Mucosa of descending colon (tissue), 3 donors: ENCODE results near the gene PCBP2. TPM values are rescaled to one million over a fixed set of nuclear protein-coding genes. Genes with fewer than 3 reads are reported as not detected.

ENCODE experiments used
- ATAC-seq: fragments of 200-7000 bp; cut with Tn5 transposase; one replicate; pipeline ENCODE4 v1.9.1; 2020; ENCODE audit warnings: mild to moderate bottlenecking, moderate library complexity
- DNase-seq, 3 donors: peaks; one replicate each; pipeline ENCODE4 v3.0.0-alpha.2; 2020
- H3K36me3 ChIP-seq: fragments of 200-600 bp; one replicate; pipeline ENCODE4 v1.8.0; 2021; ENCODE audit warnings: low read depth, mild to moderate bottlenecking
- H3K4me1 ChIP-seq: fragments of 200-600 bp; one replicate; pipeline ENCODE4 v1.8.0; 2021; ENCODE audit warnings: low read depth, mild to moderate bottlenecking
- H3K4me3 ChIP-seq: fragments of 200-600 bp; one replicate; pipeline ENCODE4 v1.8.0; 2021; ENCODE audit warnings: mild to moderate bottlenecking
- H3K9me3 ChIP-seq: fragments of 200-600 bp; one replicate; pipeline ENCODE4 v1.8.0; 2021; ENCODE audit warnings: mild to moderate bottlenecking
- intact Hi-C, 2 donors: fragments of 100-400 bp; cut with DNase I in 1 of 2; cut with micrococcal nuclease in 1 of 2; formaldehyde crosslinking; loops; one replicate each; pipeline versions ENCODE4 v1.11.0 to v1.11.1; 2022; cut with DNase I, micrococcal nuclease
- total RNA-seq, 3 donors: library from RNA; stranded (reverse); fragmentation: NEBNext Ultra II Directional in 2 of 3; extraction: Animal tissue kit (Norgen Biotek cat#: 25700) in 2 of 3; gene quantifications; one replicate each; pipeline versions ENCODE4 v1.2.1 to v1.2.4, GENCODE V29; 2021 to 2023
- TF ChIP-seq, protein P1 (sequence below): fragments of 200-600 bp; IDR thresholded peaks from one replicate; pipeline ENCODE4 v1.8.0; 2022; ENCODE audit warnings: antibody characterized with exemption, mild to moderate bottlenecking
- donor health status: DM: no; HTN: no; CAD: no; lungs with moderate emphysema.
- donor health status: DM: no; HTN: no; CAD: no.
- donor health status: DM: no; HTN: yes; CAD: no.

The PCBP2 gene
- total RNA-seq, 3 donors from 2014 or later = 584 to 701 (median 615) TPM

DNA sequence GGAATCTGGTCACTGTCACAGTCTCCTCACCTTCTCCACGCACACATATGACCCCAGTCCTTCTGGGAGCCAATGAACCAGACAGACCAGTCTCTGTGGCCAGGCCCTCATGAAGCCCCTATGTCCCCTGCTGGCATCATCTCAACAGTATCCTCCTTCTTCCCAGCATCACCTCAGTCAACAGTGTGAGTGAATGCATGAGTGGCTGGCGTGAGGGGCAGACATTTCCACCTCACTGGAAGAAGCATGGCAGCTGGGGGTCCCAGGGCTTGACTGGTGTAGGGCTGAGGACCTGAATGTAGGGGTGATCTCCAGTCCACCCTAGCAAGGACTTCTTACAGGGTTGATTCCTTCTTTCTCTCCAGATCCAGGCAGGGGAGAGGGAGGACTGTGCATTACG lies 45.6 kb downstream of the PCBP2 start:
- peaks cover 6% of the 10 kb centered on the region for H3K36me3 ChIP-seq
- H3K4me3 ChIP-seq = no peak overlapping the region
- H3K9me3 ChIP-seq = no peaks in the 10 kb centered on the region
- H3K4me1 ChIP-seq = peaks cover 30% of the 10 kb centered on the region
- DNase-seq (no peak), ATAC-seq (no peak)
- TF ChIP-seq, protein P1, sequence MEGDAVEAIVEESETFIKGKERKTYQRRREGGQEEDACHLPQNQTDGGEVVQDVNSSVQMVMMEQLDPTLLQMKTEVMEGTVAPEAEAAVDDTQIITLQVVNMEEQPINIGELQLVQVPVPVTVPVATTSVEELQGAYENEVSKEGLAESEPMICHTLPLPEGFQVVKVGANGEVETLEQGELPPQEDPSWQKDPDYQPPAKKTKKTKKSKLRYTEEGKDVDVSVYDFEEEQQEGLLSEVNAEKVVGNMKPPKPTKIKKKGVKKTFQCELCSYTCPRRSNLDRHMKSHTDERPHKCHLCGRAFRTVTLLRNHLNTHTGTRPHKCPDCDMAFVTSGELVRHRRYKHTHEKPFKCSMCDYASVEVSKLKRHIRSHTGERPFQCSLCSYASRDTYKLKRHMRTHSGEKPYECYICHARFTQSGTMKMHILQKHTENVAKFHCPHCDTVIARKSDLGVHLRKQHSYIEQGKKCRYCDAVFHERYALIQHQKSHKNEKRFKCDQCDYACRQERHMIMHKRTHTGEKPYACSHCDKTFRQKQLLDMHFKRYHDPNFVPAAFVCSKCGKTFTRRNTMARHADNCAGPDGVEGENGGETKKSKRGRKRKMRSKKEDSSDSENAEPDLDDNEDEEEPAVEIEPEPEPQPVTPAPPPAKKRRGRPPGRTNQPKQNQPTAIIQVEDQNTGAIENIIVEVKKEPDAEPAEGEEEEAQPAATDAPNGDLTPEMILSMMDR = no peak
- intact Hi-C loops = no loop called here

DNA sequence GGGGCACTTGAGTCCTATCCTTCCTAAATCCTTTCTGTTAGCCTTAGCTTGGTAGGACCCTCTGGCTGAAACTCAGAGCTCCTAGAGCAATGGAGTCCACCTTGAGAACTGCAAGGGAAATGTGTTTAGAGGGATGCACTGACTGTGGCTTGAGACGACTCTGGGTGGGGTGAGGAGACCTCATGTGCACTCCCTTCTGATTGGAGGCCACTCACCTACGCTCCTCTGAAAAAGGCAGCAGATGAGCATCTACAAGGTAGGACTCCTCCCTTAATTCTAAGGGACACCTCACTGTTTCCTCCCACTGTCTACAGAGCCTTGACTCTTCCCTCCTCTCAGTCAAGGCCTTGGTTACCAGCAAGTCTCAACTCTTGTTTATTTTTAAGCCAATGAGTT lies 46.3 kb downstream of the PCBP2 start:
- Histone ChIP-seq H3K4me1 (peaks cover 30% of the 10 kb centered on the region), H3K36me3 (peaks cover 6% of the 10 kb centered on the region), H3K4me3 (no peak overlapping the region), H3K9me3 (no peaks in the 10 kb centered on the region)
- intact Hi-C loops = no loop called here
- no peak for DNase-seq
- ATAC-seq = no peak
- TF ChIP-seq, protein P1 = no peak

DNA sequence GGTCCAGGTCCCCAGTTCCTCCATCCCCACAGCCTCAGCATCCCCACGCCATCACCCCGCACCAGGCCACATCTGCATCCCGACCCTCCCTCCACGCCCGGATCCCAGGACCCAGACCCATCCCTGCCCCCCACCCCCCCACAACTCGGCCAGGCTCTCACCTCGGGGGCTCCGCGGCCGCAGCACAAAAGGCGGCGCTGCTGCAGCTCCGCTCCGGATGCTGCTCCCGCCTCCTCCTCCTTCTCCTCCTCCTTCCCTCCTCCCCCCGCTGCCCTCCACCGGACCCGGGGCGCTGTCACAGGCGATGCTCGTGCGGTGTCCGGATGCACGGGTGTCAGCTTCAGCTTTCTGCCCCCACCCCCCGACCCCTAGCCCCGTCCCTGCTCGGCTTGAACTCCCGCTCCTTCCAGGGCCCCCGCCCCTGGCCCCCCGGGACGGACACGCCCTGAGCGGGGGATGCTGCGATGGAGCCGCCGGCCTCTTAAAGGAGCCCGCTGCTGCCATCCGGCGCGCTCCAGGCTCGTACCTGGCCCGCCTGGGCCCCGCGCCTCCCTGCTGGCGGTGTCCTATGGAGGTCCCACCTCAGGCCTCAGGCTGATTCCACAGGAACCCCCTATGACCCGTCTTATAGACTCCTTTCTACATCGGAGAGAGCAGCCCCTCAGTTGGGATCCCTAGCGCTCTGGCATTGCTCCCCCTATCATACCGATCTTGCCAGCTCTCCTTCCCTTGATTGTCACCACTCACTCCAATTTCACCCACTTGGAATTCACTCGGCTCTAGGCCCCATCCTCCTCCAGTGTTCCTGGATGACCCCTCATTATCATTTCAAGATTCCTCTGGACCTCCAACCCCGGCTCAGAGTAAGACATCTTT lies 47.6 kb downstream of the PCBP2 start, which contains the start of gene MAP3K12:
Gene MAP3K12 (minus strand): TSS at position 193 of the 876 bp plus-strand sequence. CDS start 12,067 bp downstream, outside the sequence.
- Histone ChIP-seq H3K36me3 (peaks cover 6% of the 10 kb centered on the region), H3K4me1 (peaks cover 25% of the 10 kb centered on the region), H3K9me3 (no peaks in the 10 kb centered on the region), H3K4me3 (no peak within 1 kb of the TSS)
- DNase-seq = peak; percentile 64 to 87 (median 75)
- peak; percentile 8 for ATAC-seq
- TF ChIP-seq, protein P1 = no peak
- intact Hi-C loops = no loop called here

DNA sequence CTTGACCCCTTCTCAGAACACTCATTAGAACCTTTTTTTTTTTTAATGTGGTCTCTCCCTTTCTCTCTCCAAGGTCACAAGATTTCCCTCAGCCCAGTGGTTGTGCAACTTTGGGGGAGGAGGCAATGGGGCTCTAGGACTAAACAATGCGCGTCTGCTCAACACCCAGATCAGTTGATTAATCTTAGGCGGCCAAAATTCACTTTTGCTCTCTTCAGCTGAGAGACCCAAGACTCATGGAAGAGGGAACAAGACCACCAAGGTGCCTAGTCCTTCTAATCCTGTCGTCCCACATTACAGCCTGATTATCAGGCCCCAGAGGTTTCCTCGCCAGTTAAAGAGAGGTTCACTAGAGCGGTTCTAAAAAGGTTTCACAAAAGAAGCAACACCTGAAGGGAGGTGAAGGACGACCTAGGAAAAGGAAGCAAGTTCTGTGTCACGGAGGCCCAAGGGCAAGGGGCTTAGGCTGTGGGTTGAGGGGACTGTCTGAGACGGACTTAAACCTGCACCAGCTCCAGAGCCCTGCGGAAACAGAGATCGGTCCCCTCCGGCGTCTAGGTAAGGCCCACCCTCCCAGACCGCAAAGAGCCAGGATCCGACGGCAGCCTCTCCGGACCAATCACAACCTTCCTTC lies 48.4 kb downstream of the PCBP2 start:
- TF ChIP-seq, protein P1 = no peak
- Histone ChIP-seq H3K36me3 (peaks cover 6% of the 10 kb centered on the region), H3K9me3 (no peaks in the 10 kb centered on the region), H3K4me1 (peaks cover 25% of the 10 kb centered on the region), H3K4me3 (peak overlapping the region; percentile 17)
- ATAC-seq (no peak), DNase-seq (peak in 2 of 3 donors; percentile 51 to 56)
- intact Hi-C loops = no loop called here

DNA sequence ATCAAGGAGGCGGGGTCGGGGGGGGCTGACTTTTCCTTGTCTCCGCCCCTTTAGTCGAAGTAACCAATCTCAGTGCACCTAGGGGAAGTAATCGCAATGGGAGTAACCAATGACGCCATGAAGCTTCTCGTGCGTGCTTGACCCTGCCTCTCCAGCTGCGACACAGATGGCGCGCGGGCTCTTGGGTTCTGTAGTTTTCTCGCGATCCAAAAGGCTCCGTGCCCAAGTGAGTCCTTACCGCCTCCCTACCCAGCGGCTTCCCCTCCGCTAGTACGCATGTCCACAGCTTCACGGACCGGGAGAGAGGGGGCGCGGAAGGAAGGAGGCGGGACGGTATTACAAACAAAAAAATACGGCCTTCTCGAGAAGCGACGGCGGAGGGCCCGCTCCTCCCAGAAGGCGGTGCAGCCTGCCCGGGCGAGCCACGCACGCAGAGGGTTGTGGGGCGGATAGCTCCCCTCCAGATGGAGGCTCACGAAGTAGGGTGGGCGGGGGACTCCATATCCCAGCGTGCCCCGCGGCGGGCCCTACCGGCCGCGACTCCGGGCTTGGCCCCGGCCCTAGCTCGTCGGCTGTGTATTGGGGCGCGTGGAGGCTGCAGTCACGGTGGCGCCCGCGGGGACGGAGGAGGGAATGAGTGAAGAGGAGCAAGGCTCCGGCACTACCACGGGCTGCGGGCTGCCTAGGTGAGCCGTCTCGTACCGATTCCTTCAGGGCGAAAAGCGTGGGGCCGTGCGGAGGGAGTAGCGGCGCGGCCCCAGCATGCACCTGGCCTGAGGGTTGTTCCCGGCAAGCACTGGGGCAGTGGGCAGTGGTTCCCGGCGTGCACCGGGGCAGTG lies 49.1 kb downstream of the PCBP2 start, which contains the start of gene TARBP2:
Gene TARBP2 (plus strand): TSS at position 508 of the 839 bp plus-strand sequence. CDS start 126 bp downstream, at position 634.
- ATAC-seq = peak; percentile 86
- intact Hi-C loops = no loop called here

More for the DNA sequence above, 49.1 kb downstream of the PCBP2 start, which contains the start of gene TARBP2:
- DNase-seq = peak; percentile 98 to 100 (median 98)
- Histone ChIP-seq H3K4me3 (peak within 1 kb of the TSS; percentile 17), H3K9me3 (no peaks in the 10 kb centered on the region), H3K36me3 (peaks cover 6% of the 10 kb centered on the region), H3K4me1 (peaks cover 21% of the 10 kb centered on the region)
- TF ChIP-seq, protein P1 = no peak
